Smooth muscle cell (in vitro differentiated cells): ENCODE data around the gene NAV2. TPM values are rescaled to one million over a fixed set of nuclear protein-coding genes. Genes with fewer than 3 reads are reported as not detected.

ENCODE experiments used
- DNase-seq: peaks from one replicate; lab custom pipeline; 2025; ENCODE audit not compliant: unreplicated experiment; lab: John Stamatoyannopoulos, UW
- H2AFZ ChIP-seq: fragments of 200-600 bp; sonication (generic); 2 replicates; pipeline ENCODE4 v1.6.0; 2016; ENCODE audit warnings: antibody characterized with exemption, low read depth, mild to moderate bottlenecking
- H3F3A ChIP-seq: fragments of 200-600 bp; sonication (generic); 2 replicates; pipeline ENCODE4 v1.6.0; 2017; ENCODE audit warnings: antibody characterized with exemption, low read depth
- H3K27ac ChIP-seq: fragments of 200-600 bp; sonication (generic); 2 replicates; pipeline ENCODE4 v1.5.1; 2016; ENCODE audit warnings: low read depth, mild to moderate bottlenecking
- H3K27me3 ChIP-seq: fragments of 200-600 bp; sonication (generic); 2 replicates; pipeline ENCODE4 v1.6.1; 2016; ENCODE audit warnings: low read depth, mild to moderate bottlenecking
- H3K36me3 ChIP-seq: fragments of 200-600 bp; sonication (generic); 2 replicates; pipeline ENCODE4 v1.5.1; 2016; ENCODE audit warnings: low read depth
- H3K4me1 ChIP-seq: fragments of 200-600 bp; sonication (generic); 2 replicates; pipeline ENCODE4 v1.5.1; 2016; ENCODE audit warnings: low read depth
- H3K4me2 ChIP-seq: fragments of 200-600 bp; sonication (generic); 2 replicates; pipeline ENCODE4 v1.6.0; 2016; ENCODE audit warnings: mild to moderate bottlenecking
- H3K4me3 ChIP-seq: fragments of 200-600 bp; sonication (generic); 2 replicates; pipeline ENCODE4 v1.5.1; 2016; ENCODE audit warnings: mild to moderate bottlenecking
- H3K79me2 ChIP-seq: fragments of 200-600 bp; sonication (generic); 2 replicates; pipeline ENCODE4 v1.6.0; 2016; ENCODE audit warnings: low read depth, mild to moderate bottlenecking
- H3K9ac ChIP-seq: fragments of 200-600 bp; sonication (generic); 2 replicates; pipeline ENCODE4 v1.6.0; 2016; ENCODE audit warnings: low read depth
- H3K9me3 ChIP-seq: fragments of 200-600 bp; sonication (generic); replicated peaks from 2 replicates; pipeline ENCODE4 v1.5.1; 2016; ENCODE audit warnings: low read depth
- H4K20me1 ChIP-seq: fragments of 200-600 bp; sonication (generic); 2 replicates; pipeline ENCODE4 v1.6.0; 2016; ENCODE audit warnings: low read depth
- WGBS: methylation state at CpG from one replicate; pipeline ENCODE4 v1.1.7; 2016; ENCODE audit warnings: low lambda C conversion rate; 5-methylcytosine and 5-hydroxymethylcytosine counted together
- polyA plus RNA-seq: library from polyadenylated mRNA; unstranded; fragments of >200 nt; fragmentation: Nextera tagmentation; extraction: Ambion mirVana; gene quantifications from 2 replicates; pipeline ENCODE4 v1.2.1, GENCODE V29; 2016
- total RNA-seq: library from RNA; depleted of rRNA; stranded (reverse); fragments of >200 nt; gene quantifications from 2 replicates; pipeline ENCODE4 v1.2.3, GENCODE V29; 2014
- TF ChIP-seq, protein P1 (sequence below): fragments of 200-600 bp; sonication (generic); IDR thresholded peaks from 2 replicates; pipeline ENCODE4 v1.5.1; 2017; ENCODE audit warnings: borderline replicate concordance, mild to moderate bottlenecking, antibody characterized with exemption; ENCODE audit not compliant: insufficient read depth, poor library complexity, severe bottlenecking

Gene NAV2
- total and polyA plus RNA-seq, 2 experiments from 2014 or later = 14.1 to 67.5 TPM

DNA sequence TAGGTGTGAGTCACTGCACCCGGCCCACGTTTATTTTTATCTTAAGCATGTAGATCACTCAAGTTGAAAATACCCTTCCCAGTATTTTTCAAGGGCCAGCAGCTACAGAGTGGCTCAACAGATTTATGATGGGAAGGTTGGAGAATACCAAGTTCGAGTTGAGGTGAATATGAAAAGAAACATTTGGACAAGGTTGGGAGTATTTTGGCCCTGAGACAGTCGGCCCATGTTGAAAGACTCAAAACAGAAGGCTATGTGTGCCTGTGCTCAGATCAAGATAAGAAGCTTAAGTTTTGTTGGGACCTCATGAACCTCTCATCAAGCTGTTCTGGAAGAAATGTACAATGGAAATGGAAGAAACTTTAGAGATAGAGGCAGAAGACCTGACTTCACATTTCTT, 248.6 kb downstream of the NAV2 start:
- H2AFZ ChIP-seq = no peak overlapping the region
- no peaks in the 10 kb centered on the region for H4K20me1 ChIP-seq
- no peaks in the 10 kb centered on the region for H3K27me3 ChIP-seq
- 48% methylated on average over 4 of the region's 4 CpGs for WGBS
- DNase-seq = no peak
- TF ChIP-seq, protein P1, sequence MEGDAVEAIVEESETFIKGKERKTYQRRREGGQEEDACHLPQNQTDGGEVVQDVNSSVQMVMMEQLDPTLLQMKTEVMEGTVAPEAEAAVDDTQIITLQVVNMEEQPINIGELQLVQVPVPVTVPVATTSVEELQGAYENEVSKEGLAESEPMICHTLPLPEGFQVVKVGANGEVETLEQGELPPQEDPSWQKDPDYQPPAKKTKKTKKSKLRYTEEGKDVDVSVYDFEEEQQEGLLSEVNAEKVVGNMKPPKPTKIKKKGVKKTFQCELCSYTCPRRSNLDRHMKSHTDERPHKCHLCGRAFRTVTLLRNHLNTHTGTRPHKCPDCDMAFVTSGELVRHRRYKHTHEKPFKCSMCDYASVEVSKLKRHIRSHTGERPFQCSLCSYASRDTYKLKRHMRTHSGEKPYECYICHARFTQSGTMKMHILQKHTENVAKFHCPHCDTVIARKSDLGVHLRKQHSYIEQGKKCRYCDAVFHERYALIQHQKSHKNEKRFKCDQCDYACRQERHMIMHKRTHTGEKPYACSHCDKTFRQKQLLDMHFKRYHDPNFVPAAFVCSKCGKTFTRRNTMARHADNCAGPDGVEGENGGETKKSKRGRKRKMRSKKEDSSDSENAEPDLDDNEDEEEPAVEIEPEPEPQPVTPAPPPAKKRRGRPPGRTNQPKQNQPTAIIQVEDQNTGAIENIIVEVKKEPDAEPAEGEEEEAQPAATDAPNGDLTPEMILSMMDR = no peak
- no peaks in the 10 kb centered on the region for H3K9me3 ChIP-seq
- H3K9ac ChIP-seq = no peak overlapping the region
- peaks cover 25% of the 10 kb centered on the region for H3F3A ChIP-seq
- H3K79me2 ChIP-seq = no peaks in the 10 kb centered on the region
- no peak overlapping the region for H3K4me2 ChIP-seq
- no peaks in the 10 kb centered on the region for H3K36me3 ChIP-seq
- no peak overlapping the region for H3K27ac ChIP-seq
- H3K4me1 ChIP-seq = peaks cover 17% of the 10 kb centered on the region
- H3K4me3 ChIP-seq = no peak overlapping the region

DNA sequence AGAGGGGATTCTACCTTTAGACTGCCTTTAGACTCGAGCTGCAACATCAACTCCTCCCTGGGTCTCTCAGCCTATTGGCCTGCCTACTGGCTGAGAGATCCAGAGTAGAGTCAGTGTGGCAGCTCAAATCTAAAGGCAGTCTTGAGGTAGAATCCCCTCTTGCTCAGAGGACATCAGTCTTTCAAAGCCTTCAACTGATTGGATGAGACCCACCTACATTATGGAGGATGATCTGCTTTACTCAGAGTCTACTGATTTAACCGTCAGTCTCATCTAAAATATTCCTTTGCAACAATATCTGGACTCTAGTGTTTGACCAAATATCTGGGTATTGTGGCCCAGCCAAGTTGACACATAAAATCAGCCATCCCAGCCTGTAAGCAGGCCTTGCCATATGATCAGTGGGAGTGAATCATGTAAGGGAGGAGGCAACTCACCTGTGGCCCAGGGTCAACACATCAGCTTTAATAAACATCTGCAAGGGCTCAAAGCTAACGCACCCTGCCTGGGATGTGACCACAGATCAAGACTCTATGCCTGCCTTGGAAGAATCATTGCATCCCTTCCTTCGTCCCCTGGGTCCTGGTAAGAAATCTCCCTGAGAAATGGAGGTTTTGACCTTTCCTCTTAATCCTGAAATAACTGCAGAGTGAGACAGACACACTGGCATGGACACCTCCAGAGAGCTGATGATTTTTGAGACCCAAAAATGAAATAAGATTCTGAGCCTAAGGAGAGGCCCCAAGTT, 249.6 kb downstream of the NAV2 start:
- peak overlapping the region; percentile 64 for H3K27ac ChIP-seq
- WGBS = 72% methylated on average over 4 of the region's 4 CpGs
- H4K20me1 ChIP-seq = no peaks in the 10 kb centered on the region
- TF ChIP-seq, protein P1 = no peak
- no peak overlapping the region for H3K4me3 ChIP-seq
- no peaks in the 10 kb centered on the region for H3K36me3 ChIP-seq
- DNase-seq = no peak
- no peak overlapping the region for H2AFZ ChIP-seq
- H3F3A ChIP-seq = peaks cover 15% of the 10 kb centered on the region
- no peak overlapping the region for H3K9ac ChIP-seq
- H3K4me2 ChIP-seq = peak overlapping the region; percentile 47
- peaks cover 12% of the 10 kb centered on the region for H3K4me1 ChIP-seq
- no peaks in the 10 kb centered on the region for H3K9me3 ChIP-seq
- H3K79me2 ChIP-seq = no peaks in the 10 kb centered on the region
- H3K27me3 ChIP-seq = no peaks in the 10 kb centered on the region

DNA sequence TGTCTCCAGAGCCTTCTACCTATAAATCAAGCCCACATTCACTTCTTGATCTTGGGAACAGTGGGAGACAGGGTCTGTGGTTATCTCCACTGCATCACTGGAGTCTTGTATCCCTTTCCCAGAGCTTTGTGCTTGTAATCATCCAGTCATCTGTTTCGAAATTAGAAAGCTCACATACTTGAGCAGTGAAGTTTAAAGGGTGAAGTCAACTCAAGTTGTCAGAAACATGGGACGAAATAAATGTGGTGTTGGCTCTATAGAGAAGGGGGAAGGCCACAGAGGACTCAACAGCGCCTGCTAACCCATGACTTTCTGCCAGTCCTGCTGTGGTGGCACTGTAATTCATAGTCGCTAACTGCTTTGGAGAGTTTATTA, 250.2 kb downstream of the NAV2 start:
- Histone ChIP-seq H3K4me3 (no peak overlapping the region), H3K36me3 (no peaks in the 10 kb centered on the region), H2AFZ (no peak overlapping the region), H3K9ac (no peak overlapping the region), H3K4me2 (peak overlapping the region; percentile 47), H3K9me3 (no peaks in the 10 kb centered on the region), H3K27ac (peak overlapping the region; percentile 64), H3K27me3 (no peaks in the 10 kb centered on the region), H3K4me1 (peaks cover 10% of the 10 kb centered on the region), H3F3A (peaks cover 12% of the 10 kb centered on the region), H3K79me2 (no peaks in the 10 kb centered on the region), H4K20me1 (no peaks in the 10 kb centered on the region)
- WGBS = 29% methylated on average over 4 of the region's 4 CpGs
- TF ChIP-seq, protein P1 = no peak
- no peak for DNase-seq
